Esophagus muscularis mucosa (tissue), 4 donors: ENCODE data around the gene TMEM237.

Experiments
- CTCF ChIP-seq, 3 experiments: fragments of 200-600 bp in 2 of 3; fragments of 450-650 bp in 1 of 3; sonication (generic) in 2 of 3; IDR thresholded peaks; one replicate each; pipeline ENCODE4 v1.5.1; 2017 to 2019; ENCODE audit warnings: antibody characterized with exemption in 3 of 3, mild to moderate bottlenecking in 2 of 3, moderate library complexity in 1 of 3
- EP300 ChIP-seq: sonication (generic); formaldehyde crosslinking; IDR thresholded peaks from one replicate; pipeline ENCODE4 v1.6.1; 2017; ENCODE audit warnings: antibody characterized with exemption
- POLR2A ChIP-seq: fragments of 450-650 bp; IDR thresholded peaks from one replicate; pipeline ENCODE4 v1.6.1; 2017; ENCODE audit warnings: antibody characterized with exemption, moderate library complexity, mild to moderate bottlenecking, low read depth

- TF ChIP-seq CTCF (IDR thresholded peaks at IDR 0.05), result no peak
- TF ChIP-seq POLR2A, result no peak
- no peak for TF ChIP-seq EP300
Measured at GRCh38 chr2:201669865-201670264, 26.6 kb upstream of the TMEM237 start.
